ENCODE measurements around the gene SULT1B1.
"Not testable (repeated sequence)": the region's sequence is repeated elsewhere in the genome, so short reads cannot be mapped to it uniquely, and the experiment has no call there.

Gene SULT1B1

DNA sequence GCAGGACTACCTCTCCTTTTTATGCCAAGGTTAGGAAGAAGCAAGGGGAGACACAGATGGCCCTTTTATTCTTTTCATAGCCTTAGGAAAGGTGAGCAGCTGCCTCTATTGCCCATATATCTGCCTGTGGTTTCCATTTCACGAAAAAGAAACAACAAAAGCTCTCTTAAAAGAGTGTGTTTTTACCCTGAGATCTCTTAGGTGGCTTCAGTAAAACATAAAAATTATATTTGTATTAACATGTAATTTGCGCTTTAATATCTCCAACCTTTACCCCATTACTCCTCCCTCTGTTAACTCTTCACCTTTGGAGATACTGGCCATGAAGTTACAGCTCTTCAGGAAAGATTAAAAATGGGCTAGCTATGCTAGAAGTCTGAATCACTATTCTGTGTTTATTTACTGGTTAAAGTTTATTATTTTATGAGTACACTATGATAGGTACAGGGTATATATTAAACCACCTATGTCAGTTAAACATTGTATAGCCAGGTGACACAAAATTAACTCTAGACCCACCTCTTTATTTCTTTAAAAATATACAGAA, 15.0 kb upstream of the SULT1B1 start:
- H3K9ac ChIP-seq (ENCODE audit: low read depth, low read length), result no peak overlapping the region
- 93% methylated on average over 2 of the region's 2 CpGs for whole genome bisulfite sequencing

DNA sequence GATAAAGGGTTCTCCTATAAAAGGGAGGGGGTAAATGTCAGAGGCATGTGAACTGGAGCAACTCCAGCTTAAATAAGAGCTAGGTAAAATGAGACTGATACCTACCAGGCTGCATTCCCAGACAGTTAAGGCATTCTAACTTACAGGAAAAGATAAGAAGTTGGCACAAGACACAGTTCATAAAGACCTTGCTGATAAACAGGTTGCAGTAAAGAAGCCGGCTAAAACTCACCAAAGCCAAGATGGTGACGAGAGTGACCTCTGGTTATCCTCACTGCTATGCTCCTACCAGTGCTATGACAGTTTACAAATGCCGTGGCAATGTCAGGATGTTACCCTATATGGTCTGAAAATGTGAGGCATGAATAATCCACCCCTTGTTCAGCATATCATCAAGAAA, 13.1 kb upstream of the SULT1B1 start:
- Histone ChIP-seq H3K27ac (ENCODE audit: low read depth, low read length) (no peak overlapping the region), H3K4me3 (ENCODE audit: low read length) (no peak overlapping the region), H3K9ac (ENCODE audit: low read depth, low read length) (no peak overlapping the region), H3K27me3 (ENCODE audit: insufficient read depth, low read length) (no peaks in the 10 kb centered on the region), H3K36me3 (ENCODE audit: insufficient read depth, low read length) (no peaks in the 10 kb centered on the region), H3K9me3 (ENCODE audit: insufficient read depth, low read depth, low read length) (no peaks in the 10 kb centered on the region), H3K4me1 (ENCODE audit: insufficient read depth, low read length) (no peaks in the 10 kb centered on the region)
- WGBS, result 66% methylated on average over 3 of the region's 3 CpGs

More for the DNA sequence above, 15.0 kb upstream of the SULT1B1 start:
- Histone ChIP-seq H3K4me3 (ENCODE audit: low read length) (no peak overlapping the region), H3K27me3 (ENCODE audit: insufficient read depth, low read length) (no peaks in the 10 kb centered on the region), H3K9me3 (ENCODE audit: insufficient read depth, low read depth, low read length) (no peaks in the 10 kb centered on the region), H3K27ac (ENCODE audit: low read depth, low read length) (no peak overlapping the region), H3K4me1 (ENCODE audit: insufficient read depth, low read length) (no peaks in the 10 kb centered on the region), H3K36me3 (ENCODE audit: insufficient read depth, low read length) (no peaks in the 10 kb centered on the region)

- H3K4me3 ChIP-seq (ENCODE audit: low read length); H3K36me3 ChIP-seq (ENCODE audit: insufficient read depth, low read length); H3K27me3 ChIP-seq (ENCODE audit: insufficient read depth, low read length); H3K4me1 ChIP-seq (ENCODE audit: insufficient read depth, low read length); H3K27ac ChIP-seq (ENCODE audit: low read depth, low read length); H3K9me3 ChIP-seq (ENCODE audit: insufficient read depth, low read depth, low read length); H3K9ac ChIP-seq (ENCODE audit: low read depth, low read length): not testable (repeated sequence)
- 40% methylated on average over 3 of the region's 3 CpGs for WGBS
Measured at GRCh38 chr4:69768554-69768953, 8.1 kb upstream of the SULT1B1 start.

DNA sequence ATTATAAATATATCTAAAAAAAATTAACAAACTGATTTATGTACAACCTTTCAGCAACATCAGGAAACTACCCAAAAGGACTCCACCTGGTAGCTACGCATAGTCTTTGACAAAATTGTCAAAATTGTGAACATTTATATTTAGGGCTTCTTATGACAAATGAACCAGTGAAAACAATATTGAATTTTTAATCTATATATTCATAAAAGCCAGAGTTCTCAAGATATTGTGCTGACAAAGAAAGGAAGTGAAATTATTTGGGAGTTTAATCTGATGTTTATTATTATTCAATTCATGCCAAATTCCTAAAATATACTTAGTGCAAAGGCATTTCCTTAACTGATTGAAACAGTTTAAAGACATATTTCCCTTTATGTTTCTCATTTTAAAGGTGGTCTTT, 5.3 kb upstream of the SULT1B1 start:
- Histone ChIP-seq H3K4me3 (ENCODE audit: low read length) (no peak overlapping the region), H3K27me3 (ENCODE audit: insufficient read depth, low read length) (no peaks in the 10 kb centered on the region), H3K9ac (ENCODE audit: low read depth, low read length) (no peak overlapping the region), H3K9me3 (ENCODE audit: insufficient read depth, low read depth, low read length) (no peaks in the 10 kb centered on the region), H3K4me1 (ENCODE audit: insufficient read depth, low read length) (no peaks in the 10 kb centered on the region), H3K27ac (ENCODE audit: low read depth, low read length) (no peak overlapping the region), H3K36me3 (ENCODE audit: insufficient read depth, low read length) (no peaks in the 10 kb centered on the region)
- WGBS, result 100% methylated on average over 1 of the region's 1 CpG

GRCh38 chr4:69764311-69764710, 3.9 kb upstream of the SULT1B1 start:
- Histone ChIP-seq H3K4me3 (ENCODE audit: low read length) (no peak overlapping the region), H3K9me3 (ENCODE audit: insufficient read depth, low read depth, low read length) (no peaks in the 10 kb centered on the region), H3K4me1 (ENCODE audit: insufficient read depth, low read length) (no peaks in the 10 kb centered on the region), H3K27me3 (ENCODE audit: insufficient read depth, low read length) (no peaks in the 10 kb centered on the region), H3K36me3 (ENCODE audit: insufficient read depth, low read length) (no peaks in the 10 kb centered on the region), H3K27ac (ENCODE audit: low read depth, low read length) (no peak overlapping the region), H3K9ac (ENCODE audit: low read depth, low read length) (no peak overlapping the region)
- no CpG with 5 or more reads among the region's 1 CpG for WGBS

DNA sequence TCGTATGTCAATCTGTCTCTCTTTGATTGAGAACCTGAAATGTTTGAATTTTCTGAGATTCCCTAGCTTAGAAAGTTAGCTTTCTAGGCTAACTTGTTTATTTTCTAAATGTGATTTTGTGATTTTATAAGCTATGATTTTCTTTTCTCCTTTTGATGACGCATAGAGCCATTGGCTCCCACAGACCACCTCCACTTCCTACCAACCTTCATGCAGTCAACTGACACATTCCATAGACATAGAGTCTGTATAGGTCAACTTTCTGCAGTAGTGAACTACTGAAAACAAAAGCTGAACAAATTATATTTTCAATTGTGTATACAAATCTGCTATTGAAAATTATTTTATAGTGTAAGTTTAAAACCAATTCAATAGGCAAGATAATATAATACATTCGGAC, 2.8 kb upstream of the SULT1B1 start:
- Histone ChIP-seq H3K4me3 (ENCODE audit: low read length) (no peak overlapping the region), H3K9me3 (ENCODE audit: insufficient read depth, low read depth, low read length) (no peaks in the 10 kb centered on the region), H3K27me3 (ENCODE audit: insufficient read depth, low read length) (no peaks in the 10 kb centered on the region), H3K36me3 (ENCODE audit: insufficient read depth, low read length) (no peaks in the 10 kb centered on the region), H3K9ac (ENCODE audit: low read depth, low read length) (no peak overlapping the region), H3K27ac (ENCODE audit: low read depth, low read length) (no peak overlapping the region), H3K4me1 (ENCODE audit: insufficient read depth, low read length) (no peaks in the 10 kb centered on the region)
- 91% methylated on average over 1 of the region's 3 CpGs for WGBS

- no peak overlapping the region for H3K27ac ChIP-seq (ENCODE audit: low read depth, low read length)
- WGBS, result 93% methylated on average over 6 of the region's 6 CpGs
- no peaks in the 10 kb centered on the region for H3K4me1 ChIP-seq (ENCODE audit: insufficient read depth, low read length)
- H3K27me3 ChIP-seq (ENCODE audit: insufficient read depth, low read length), result no peaks in the 10 kb centered on the region
- no peak overlapping the region for H3K9ac ChIP-seq (ENCODE audit: low read depth, low read length)
- no peaks in the 10 kb centered on the region for H3K36me3 ChIP-seq (ENCODE audit: insufficient read depth, low read length)
- H3K9me3 ChIP-seq (ENCODE audit: insufficient read depth, low read depth, low read length), result no peaks in the 10 kb centered on the region
- H3K4me3 ChIP-seq (ENCODE audit: low read length), result no peak overlapping the region
Measured at GRCh38 chr4:69759189-69759604, 1.2 kb downstream of the SULT1B1 start.

DNA sequence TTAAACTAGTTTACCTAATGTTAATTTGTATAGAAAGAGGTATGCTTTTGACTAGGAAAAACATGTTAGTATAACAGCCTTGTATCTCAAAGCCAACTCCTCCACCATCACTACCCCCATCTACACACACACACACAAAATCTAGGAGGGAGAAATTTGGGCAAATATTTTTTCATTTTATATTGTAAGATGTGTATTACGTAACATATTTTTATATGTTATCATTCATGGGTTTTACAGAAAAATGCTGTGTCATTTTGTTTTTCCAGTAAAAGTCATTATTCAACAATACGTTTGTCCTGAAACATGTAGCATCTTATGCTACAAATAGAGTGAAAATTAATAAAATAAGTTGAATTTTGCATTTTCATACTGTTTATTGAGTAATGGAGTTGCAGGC, 3.0 kb downstream of the SULT1B1 start:
- Histone ChIP-seq H3K4me1 (ENCODE audit: insufficient read depth, low read length) (no peaks in the 10 kb centered on the region), H3K36me3 (ENCODE audit: insufficient read depth, low read length) (no peaks in the 10 kb centered on the region), H3K27me3 (ENCODE audit: insufficient read depth, low read length) (no peaks in the 10 kb centered on the region), H3K9ac (ENCODE audit: low read depth, low read length) (no peak overlapping the region), H3K4me3 (ENCODE audit: low read length) (no peak overlapping the region), H3K27ac (ENCODE audit: low read depth, low read length) (no peak overlapping the region), H3K9me3 (ENCODE audit: insufficient read depth, low read depth, low read length) (no peaks in the 10 kb centered on the region)
- WGBS, result 100% methylated on average over 1 of the region's 2 CpGs

DNA sequence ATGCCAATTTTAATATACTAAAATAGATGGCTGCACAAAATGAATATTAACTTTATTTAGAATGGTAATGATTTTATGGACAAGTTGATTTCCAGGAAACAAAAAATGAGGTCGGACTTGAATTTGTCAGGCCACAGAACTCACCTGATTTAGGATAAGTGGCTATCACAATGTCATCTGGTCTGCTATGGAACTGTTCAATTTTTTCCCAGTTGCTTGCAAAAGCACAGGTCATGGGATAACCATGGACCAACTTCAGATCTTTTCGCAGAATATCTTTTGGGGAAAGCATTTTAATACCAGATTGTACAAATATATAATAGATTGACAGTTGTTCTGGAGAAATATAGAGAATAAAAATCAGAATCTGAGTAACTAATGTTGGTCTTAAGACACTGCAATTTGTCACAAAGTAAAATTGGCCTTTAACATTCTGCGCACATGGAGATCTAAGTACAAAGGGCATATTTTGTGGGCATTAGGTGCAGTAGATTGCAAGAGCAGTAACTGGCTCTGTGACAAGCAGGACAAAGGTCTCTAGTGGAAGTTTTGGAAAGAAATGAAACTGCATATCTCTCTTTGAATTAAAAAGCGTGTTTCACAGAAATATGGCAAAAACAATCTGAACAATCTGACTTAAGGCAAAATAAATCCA, 5.4 kb downstream of the SULT1B1 start:
- no peak overlapping the region for H3K27ac ChIP-seq (ENCODE audit: low read depth, low read length)
- WGBS, result 94% methylated on average over 4 of the region's 4 CpGs

DNA sequence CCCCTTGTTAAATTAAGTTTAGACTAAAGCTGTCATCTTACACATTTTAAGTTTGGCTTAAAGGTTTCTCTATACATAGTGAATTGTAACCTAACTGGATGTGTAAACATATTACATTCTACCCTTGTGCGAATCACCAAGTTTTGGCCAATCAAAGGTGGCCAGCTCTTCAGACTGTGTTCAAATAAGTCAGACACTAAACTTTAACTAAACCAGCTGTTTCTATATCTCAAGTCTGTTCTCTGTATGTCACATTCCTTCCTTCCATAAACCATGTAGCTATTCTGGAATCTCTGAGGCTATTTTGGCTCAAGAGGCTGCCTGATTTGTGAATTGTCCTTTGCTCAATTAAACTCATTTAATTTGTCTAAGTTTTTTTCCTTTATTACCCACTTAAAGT, 6.7 kb downstream of the SULT1B1 start:
- no peaks in the 10 kb centered on the region for H3K4me1 ChIP-seq (ENCODE audit: insufficient read depth, low read length)
- H3K4me3 ChIP-seq (ENCODE audit: low read length), result no peak overlapping the region
- 100% methylated on average over 1 of the region's 1 CpG for WGBS
- no peaks in the 10 kb centered on the region for H3K27me3 ChIP-seq (ENCODE audit: insufficient read depth, low read length)
- H3K9me3 ChIP-seq (ENCODE audit: insufficient read depth, low read depth, low read length), result no peaks in the 10 kb centered on the region
- H3K27ac ChIP-seq (ENCODE audit: low read depth, low read length), result no peak overlapping the region
- no peak overlapping the region for H3K9ac ChIP-seq (ENCODE audit: low read depth, low read length)
- H3K36me3 ChIP-seq (ENCODE audit: insufficient read depth, low read length), result no peaks in the 10 kb centered on the region

More for the DNA sequence above, 5.4 kb downstream of the SULT1B1 start:
- Histone ChIP-seq H3K4me1 (ENCODE audit: insufficient read depth, low read length) (no peaks in the 10 kb centered on the region), H3K27me3 (ENCODE audit: insufficient read depth, low read length) (no peaks in the 10 kb centered on the region), H3K36me3 (ENCODE audit: insufficient read depth, low read length) (no peaks in the 10 kb centered on the region), H3K9ac (ENCODE audit: low read depth, low read length) (no peak overlapping the region), H3K9me3 (ENCODE audit: insufficient read depth, low read depth, low read length) (no peaks in the 10 kb centered on the region), H3K4me3 (ENCODE audit: low read length) (no peak overlapping the region)

DNA sequence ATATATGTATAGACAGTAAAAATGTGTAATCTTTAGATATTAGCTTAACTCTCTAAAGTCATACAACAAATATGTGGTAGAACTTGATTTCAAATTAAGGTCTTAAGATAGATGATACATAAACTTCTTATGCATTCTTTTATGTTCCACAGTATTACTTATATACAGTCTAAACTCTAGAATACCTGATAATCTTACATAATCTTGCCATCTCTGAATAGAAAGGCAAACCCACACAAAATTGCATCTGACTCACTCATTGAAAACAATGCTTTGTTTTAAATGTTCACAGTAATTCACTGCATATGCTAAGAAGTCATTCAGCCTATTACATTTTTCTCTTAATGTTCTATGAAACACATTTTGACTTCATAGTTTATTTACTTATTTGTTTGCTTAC, 10.1 kb downstream of the SULT1B1 start:
- H3K27me3 ChIP-seq (ENCODE audit: insufficient read depth, low read length), result no peaks in the 10 kb centered on the region
- H3K4me1 ChIP-seq (ENCODE audit: insufficient read depth, low read length), result no peaks in the 10 kb centered on the region
- no peak overlapping the region for H3K4me3 ChIP-seq (ENCODE audit: low read length)
- H3K9me3 ChIP-seq (ENCODE audit: insufficient read depth, low read depth, low read length), result no peaks in the 10 kb centered on the region
- no peak overlapping the region for H3K27ac ChIP-seq (ENCODE audit: low read depth, low read length)
- no peak overlapping the region for H3K9ac ChIP-seq (ENCODE audit: low read depth, low read length)
- no peaks in the 10 kb centered on the region for H3K36me3 ChIP-seq (ENCODE audit: insufficient read depth, low read length)

DNA sequence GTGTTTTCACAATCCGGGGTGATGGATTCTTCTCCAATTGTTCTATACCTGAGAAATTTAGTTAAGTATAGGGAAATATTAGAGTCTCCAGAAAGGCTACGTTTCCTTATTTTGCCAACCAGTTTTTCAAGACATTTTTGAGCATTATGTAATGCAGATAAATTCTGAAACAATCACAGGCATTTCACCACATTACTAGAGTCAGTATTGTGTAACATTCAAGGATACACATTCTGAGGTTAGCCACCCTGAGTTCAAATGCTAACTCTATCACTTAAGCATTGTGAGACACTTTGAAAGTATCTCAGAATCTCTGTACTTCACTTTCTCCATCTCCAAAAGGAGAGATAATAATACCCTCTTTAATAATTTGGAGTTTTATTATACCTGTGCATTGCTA, 10.6 kb downstream of the SULT1B1 start:
- Histone ChIP-seq H3K9me3 (ENCODE audit: insufficient read depth, low read depth, low read length) (no peaks in the 10 kb centered on the region), H3K4me3 (ENCODE audit: low read length) (no peak overlapping the region), H3K27ac (ENCODE audit: low read depth, low read length) (no peak overlapping the region), H3K36me3 (ENCODE audit: insufficient read depth, low read length) (no peaks in the 10 kb centered on the region), H3K4me1 (ENCODE audit: insufficient read depth, low read length) (no peaks in the 10 kb centered on the region), H3K9ac (ENCODE audit: low read depth, low read length) (no peak overlapping the region), H3K27me3 (ENCODE audit: insufficient read depth, low read length) (no peaks in the 10 kb centered on the region)
- 88% methylated on average over 1 of the region's 2 CpGs for WGBS
